Panc1 (cell line): ENCODE results near the gene MRTFA. TPM values are rescaled to one million over a fixed set of nuclear protein-coding genes. Genes with fewer than 3 reads are reported as not detected.
"Not testable (repeated sequence)": the region's sequence is repeated elsewhere in the genome, so short reads cannot be mapped to it uniquely, and the experiment has no call there.

Experiments used
- ATAC-seq: fragments of 200-7000 bp; cut with Tn5 transposase; 2 replicates; pipeline ENCODE4 v1.9.1; 2020; ENCODE audit warnings: mild to moderate bottlenecking, moderate library complexity
- BruUV-seq: library from RNA; stranded (reverse); fragments of 400-500 nt; replicated peaks from 2 replicates; lab custom pipeline; 2021; lab: Mats Ljungman, UMichigan
- CTCF ChIA-PET: fragments of 300-600 bp; sonication (Branson Sonifier 250); formaldehyde crosslinking; loops from one replicate; lab custom pipeline; 2022; ENCODE audit warnings: antibody characterized with exemption; lab: Charles Lee
- POLR2A ChIA-PET: fragments of 300-600 bp; sonication (Branson Sonifier 250); formaldehyde crosslinking; loops from one replicate; lab custom pipeline; 2022; ENCODE audit warnings: antibody characterized with exemption; lab: Charles Lee
- DNase-seq: peaks from one replicate; pipeline ENCODE4 v3.0.0-alpha.2; 2010; ENCODE audit warnings: low read depth, low spot score
- H3K27ac ChIP-seq: 2 replicates; pipeline ENCODE4 v1.5.1; 2011; ENCODE audit warnings: mild to moderate bottlenecking, low read length, inconsistent platforms
- H3K27me3 ChIP-seq: fragments of 200-500 bp; sonication (Bioruptor generic); 2 replicates; pipeline ENCODE4 v1.6.0; 2014; ENCODE audit warnings: low read length, inconsistent platforms; ENCODE audit not compliant: control insufficient read depth, insufficient read depth
- H3K36me3 ChIP-seq: fragments of 200-500 bp; sonication (Bioruptor generic); 2 replicates; pipeline ENCODE4 v1.5.1; 2014; ENCODE audit warnings: inconsistent platforms, mild to moderate bottlenecking, low read length, moderate library complexity; ENCODE audit not compliant: control insufficient read depth, insufficient read depth
- H3K4me1 ChIP-seq: 2 replicates; pipeline ENCODE4 v1.5.1; 2011; ENCODE audit warnings: inconsistent platforms, mild to moderate bottlenecking, low read length, moderate library complexity; ENCODE audit not compliant: control insufficient read depth, insufficient read depth
- H3K4me3 ChIP-seq, 2 experiments: 2 replicates each; pipeline ENCODE4 v1.5.1; 2011 to 2012; ENCODE audit warnings: low read depth in 2 of 2, low read length in 2 of 2, mild to moderate bottlenecking in 2 of 2, inconsistent platforms in 1 of 2, moderate library complexity in 1 of 2
- H3K9me3 ChIP-seq: fragments of 200-500 bp; sonication (Bioruptor generic); 2 replicates; pipeline ENCODE4 v1.5.1; 2014; ENCODE audit warnings: low read depth, mild to moderate bottlenecking, inconsistent platforms, low read length, moderate library complexity; ENCODE audit not compliant: control insufficient read depth, insufficient read depth
- CTCF ChIP-seq: fragments of 450-650 bp; IDR thresholded peaks from 2 replicates; pipeline ENCODE4 v1.5.1; 2017; ENCODE audit warnings: mild to moderate bottlenecking
- POLR2AphosphoS5 ChIP-seq: IDR thresholded peaks from 2 replicates; pipeline ENCODE4 v1.6.1; 2012; ENCODE audit warnings: mild to moderate bottlenecking, low read depth, low read length, moderate library complexity
- REST ChIP-seq, 2 experiments: IDR thresholded peaks; 2 replicates each; pipeline ENCODE4 v1.6.1; 2011 to 2012; ENCODE audit warnings: low read depth in 2 of 2, control low read depth in 1 of 2, low read length in 1 of 2, mild to moderate bottlenecking in 1 of 2, moderate library complexity in 1 of 2; ENCODE audit not compliant: insufficient read depth in 1 of 2
- SIN3A ChIP-seq: IDR thresholded peaks from 2 replicates; pipeline ENCODE4 v1.6.1; 2012; ENCODE audit warnings: low read depth, mild to moderate bottlenecking, low read length, moderate library complexity, borderline replicate concordance; ENCODE audit not compliant: insufficient read depth
- TCF7L2 ChIP-seq: IDR thresholded peaks from 2 replicates; pipeline ENCODE4 v1.6.1; 2011; ENCODE audit warnings: mild to moderate bottlenecking, low read depth, low read length, inconsistent platforms
- in situ Hi-C: cut with HindIII; loops from 2 replicates; pipeline ENCODE4 v1.10.0; 2016; ENCODE audit warnings: low sequenced_read_pairs, low pct_unique_long_range_greater_than_20kb
- intact Hi-C: fragments of 100-400 bp; cut with micrococcal nuclease; formaldehyde crosslinking; loops from one replicate; pipeline ENCODE4 v1.10.0; 2022; ENCODE audit not compliant: unreplicated experiment
- total RNA-seq: library from RNA; stranded (reverse); gene quantifications from one replicate; pipeline ENCODE4 v1.2.1, GENCODE V29; 2021; ENCODE audit not compliant: unreplicated experiment

The MRTFA gene
- total RNA-seq, 1 experiment from 2014 or later = 62.1 TPM

GRCh38 chr22:40508046-40508445, 128.5 kb downstream of the MRTFA start:
- H3K27me3 ChIP-seq, DNase-seq, ATAC-seq, H3K36me3 ChIP-seq, H3K27ac ChIP-seq, in situ Hi-C loops, H3K9me3 ChIP-seq, BruUV-seq, intact Hi-C loops, H3K4me3 ChIP-seq: not testable (repeated sequence)
- H3K4me1 ChIP-seq = peaks cover 68% of the 10 kb centered on the region
- ChIA-PET POLR2A (interaction anchor here (0.6 to 0.9 kb wide), 4 partner anchors 49 to 147 kb away, joined by 4 to 5 read pairs (median 4); no protein-coding TSS in a partner anchor), CTCF (interaction anchor here (0.6 kb wide), 1 partner anchor 321 kb away, joined by 6 read pairs; no protein-coding TSS in a partner anchor)

- in situ Hi-C loops (no loop called here), intact Hi-C loops (no loop called here)
- no peaks in the 10 kb centered on the region for H3K9me3 ChIP-seq
- no peak overlapping the region for H3K27ac ChIP-seq
- DNase-seq (no peak), ATAC-seq (no peak)
- no peak overlapping the region for H3K4me3 ChIP-seq
- CTCF ChIA-PET = no interaction called here
- BruUV-seq = no TSS peak
- no peak for TF ChIP-seq TCF7L2
- TF ChIP-seq SIN3A = no peak
- no peak for TF ChIP-seq REST (IDR thresholded peaks at IDR 0.05; ENCODE audit: insufficient read depth in 1 of 2, low read depth in 2 of 2, low read length in 1 of 2)
- TF ChIP-seq CTCF = no peak
- no peak for TF ChIP-seq POLR2AphosphoS5
- H3K27me3 ChIP-seq = no peaks in the 10 kb centered on the region
- POLR2A ChIA-PET = interaction anchor here (0.5 kb wide), 1 partner anchor 31 kb away, joined by 5 read pairs; no protein-coding TSS in a partner anchor
- H3K36me3 ChIP-seq = no peaks in the 10 kb centered on the region; the same call in 1 of the 2 replicates
- peaks cover 71% of the 10 kb centered on the region for H3K4me1 ChIP-seq
Measured at GRCh38 chr22:40507491-40507890, 129.0 kb downstream of the MRTFA start.

- intact Hi-C loops = no loop called here
- ChIA-PET POLR2A (interaction anchor here (0.5 kb wide), 1 partner anchor 32 kb away, joined by 5 read pairs; no protein-coding TSS in a partner anchor), CTCF (interaction anchor here (0.5 kb wide), 1 partner anchor 125 kb away, joined by 3 read pairs; no protein-coding TSS in a partner anchor)
- BruUV-seq = no TSS peak
- DNase-seq = no peak
- peaks cover 68% of the 10 kb centered on the region for H3K4me1 ChIP-seq
- in situ Hi-C loops = no loop called here
- ATAC-seq = no peak
- TF ChIP-seq CTCF = no peak
- no peak for TF ChIP-seq POLR2AphosphoS5
- TF ChIP-seq REST (IDR thresholded peaks at IDR 0.05; ENCODE audit: insufficient read depth in 1 of 2, low read depth in 2 of 2, low read length in 1 of 2) = no peak
- TF ChIP-seq SIN3A = no peak
- no peak for TF ChIP-seq TCF7L2
- no peak overlapping the region for H3K4me3 ChIP-seq
- no peak overlapping the region; the same call in 1 of the 2 replicates for H3K27ac ChIP-seq
- H3K36me3 ChIP-seq = no peaks in the 10 kb centered on the region
- no peaks in the 10 kb centered on the region for H3K27me3 ChIP-seq
- H3K9me3 ChIP-seq = no peaks in the 10 kb centered on the region
Measured at GRCh38 chr22:40506762-40507161, 129.8 kb downstream of the MRTFA start.
